ENCODE data around the gene RGR.

DNA sequence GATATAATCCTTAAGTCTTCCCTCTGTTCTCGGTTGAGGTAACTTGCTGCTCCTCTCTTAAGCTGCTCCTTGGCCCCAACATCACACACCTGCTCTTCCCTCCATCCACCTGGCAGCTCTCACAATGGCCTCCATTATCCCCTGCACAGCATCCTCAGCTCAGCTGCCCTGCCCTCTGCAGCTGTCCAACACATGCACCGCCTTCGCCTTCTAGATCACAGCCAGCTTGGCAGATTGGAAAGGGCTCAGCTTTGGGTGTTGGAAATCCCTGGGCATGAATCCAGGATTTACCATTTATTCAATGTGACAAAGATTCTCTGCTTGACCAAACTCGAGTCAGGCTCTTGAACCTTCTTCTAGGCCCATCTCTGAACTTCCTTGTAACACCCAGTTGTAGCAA is 20.6 kb downstream of the RGR start:
- TF ChIP-seq POLR2A (IDR thresholded peaks at IDR 0.05) (no peak), POLR2AphosphoS5 (IDR thresholded peaks at IDR 0.05) (no peak)
- TF ChIP-seq, protein P1, sequence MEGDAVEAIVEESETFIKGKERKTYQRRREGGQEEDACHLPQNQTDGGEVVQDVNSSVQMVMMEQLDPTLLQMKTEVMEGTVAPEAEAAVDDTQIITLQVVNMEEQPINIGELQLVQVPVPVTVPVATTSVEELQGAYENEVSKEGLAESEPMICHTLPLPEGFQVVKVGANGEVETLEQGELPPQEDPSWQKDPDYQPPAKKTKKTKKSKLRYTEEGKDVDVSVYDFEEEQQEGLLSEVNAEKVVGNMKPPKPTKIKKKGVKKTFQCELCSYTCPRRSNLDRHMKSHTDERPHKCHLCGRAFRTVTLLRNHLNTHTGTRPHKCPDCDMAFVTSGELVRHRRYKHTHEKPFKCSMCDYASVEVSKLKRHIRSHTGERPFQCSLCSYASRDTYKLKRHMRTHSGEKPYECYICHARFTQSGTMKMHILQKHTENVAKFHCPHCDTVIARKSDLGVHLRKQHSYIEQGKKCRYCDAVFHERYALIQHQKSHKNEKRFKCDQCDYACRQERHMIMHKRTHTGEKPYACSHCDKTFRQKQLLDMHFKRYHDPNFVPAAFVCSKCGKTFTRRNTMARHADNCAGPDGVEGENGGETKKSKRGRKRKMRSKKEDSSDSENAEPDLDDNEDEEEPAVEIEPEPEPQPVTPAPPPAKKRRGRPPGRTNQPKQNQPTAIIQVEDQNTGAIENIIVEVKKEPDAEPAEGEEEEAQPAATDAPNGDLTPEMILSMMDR (IDR thresholded peaks at IDR 0.05) = no peak
